Large intestine (tissue), 12 donors: ENCODE results near the gene TMPRSS11F. TPM values are rescaled to one million over a fixed set of nuclear protein-coding genes. Genes with fewer than 3 reads are reported as not detected.
"Not testable (repeated sequence)": the region's sequence is repeated elsewhere in the genome, so short reads cannot be mapped to it uniquely, and the experiment has no call there.

Experiments
- DNase-seq, 2 donors: peaks; one replicate each; pipeline versions ENCODE4 v3.0.0 to v3.0.0-alpha.2; 2013
- H3K27ac ChIP-seq: one replicate; pipeline ENCODE4 v1.5.1; 2013; ENCODE audit warnings: low read length
- H3K27me3 ChIP-seq: 2 replicates; pipeline ENCODE4 v1.6.1; 2013; ENCODE audit warnings: low read length; ENCODE audit not compliant: control insufficient read depth, insufficient read depth
- H3K36me3 ChIP-seq: 2 replicates; pipeline ENCODE4 v1.6.1; 2013; ENCODE audit warnings: low read length; ENCODE audit not compliant: control insufficient read depth, insufficient read depth
- H3K4me1 ChIP-seq: one replicate; pipeline ENCODE4 v1.6.1; 2013; ENCODE audit warnings: low read length; ENCODE audit not compliant: control insufficient read depth, insufficient read depth
- H3K4me3 ChIP-seq: one replicate; pipeline ENCODE4 v1.5.1; 2013; ENCODE audit warnings: low read length
- H3K9me3 ChIP-seq: one replicate; pipeline ENCODE4 v1.6.1; 2013; ENCODE audit warnings: mild to moderate bottlenecking, low read depth, low read length, moderate library complexity; ENCODE audit not compliant: control insufficient read depth
- WGBS: methylation state at CpG from one replicate; pipeline ENCODE4 v1.1.5; 2013; ENCODE audit warnings: low lambda C conversion rate; ENCODE audit not compliant: insufficient coverage; 5-methylcytosine and 5-hydroxymethylcytosine counted together
- long read RNA-seq, 11 donors: transcript quantifications; one replicate each; lab custom pipeline, GENCODE V29; 2026
- polyA plus RNA-seq: library from polyadenylated mRNA; unstranded; fragments of 120-200 nt; gene quantifications from one replicate; pipeline ENCODE4 v1.2.1, GENCODE V29; 2013

The TMPRSS11F gene
- polyA plus RNA-seq = not detected
- long read RNA-seq, donor 1 = 0 reads
- long read RNA-seq, donor 2 = 0 reads
- long read RNA-seq, donor 3 = 0 reads
- long read RNA-seq, donor 4 = 0 reads
- long read RNA-seq, donor 5 = 0 reads
- long read RNA-seq, donor 6 = 0 reads
- long read RNA-seq, donor 7 = 0 reads
- long read RNA-seq, donor 8 = 0 reads
- long read RNA-seq, donor 9 = 0 reads
- long read RNA-seq, donor 10 = 0 reads
- long read RNA-seq, donor 11 = 0 reads

- no peak within 1 kb of the TSS for H3K27ac ChIP-seq
- no peak within 1 kb of the TSS for H3K4me3 ChIP-seq
- H3K4me1 ChIP-seq = no peaks in the 10 kb centered on the region
- WGBS = 8% methylated on average over 2 of the region's 3 CpGs
- no peaks in the 10 kb centered on the region for H3K27me3 ChIP-seq
- peak in 1 of 2 donors; percentile 12 for DNase-seq
- H3K36me3 ChIP-seq = no peaks in the 10 kb centered on the region
- H3K9me3 ChIP-seq = no peaks in the 10 kb centered on the region
Observed at GRCh38 chr4:68129793-68130192, at the start of gene TMPRSS11F. Gene TMPRSS11F (minus strand): TSS chr4:68129869. CDS start chr4:68129820, 49 bp downstream.

GRCh38 chr4:68176904-68177303, 47.2 kb upstream of the TMPRSS11F start:
- DNase-seq = no peak
- H3K4me1 ChIP-seq = no peaks in the 10 kb centered on the region
- WGBS = no CpG with 5 or more reads among the region's 2 CpGs
- no peak overlapping the region for H3K27ac ChIP-seq
- no peaks in the 10 kb centered on the region for H3K36me3 ChIP-seq
- no peaks in the 10 kb centered on the region for H3K9me3 ChIP-seq
- H3K4me3 ChIP-seq = no peak overlapping the region
- H3K27me3 ChIP-seq = no peaks in the 10 kb centered on the region

GRCh38 chr4:68176500-68176899, 46.8 kb upstream of the TMPRSS11F start:
- Histone ChIP-seq H3K27ac (no peak overlapping the region), H3K36me3 (no peaks in the 10 kb centered on the region), H3K4me1 (no peaks in the 10 kb centered on the region), H3K4me3 (no peak overlapping the region), H3K27me3 (no peaks in the 10 kb centered on the region), H3K9me3 (no peaks in the 10 kb centered on the region)
- no CpG with 5 or more reads among the region's 1 CpG for WGBS
- DNase-seq = no peak

- DNase-seq = peak; percentile 38 to 48
- H3K27ac ChIP-seq = no peak overlapping the region
- H3K27me3 ChIP-seq = no peaks in the 10 kb centered on the region
- H3K9me3 ChIP-seq = no peaks in the 10 kb centered on the region
- H3K4me3 ChIP-seq = no peak overlapping the region
- 62% methylated on average over 2 of the region's 6 CpGs for WGBS
- H3K4me1 ChIP-seq = no peaks in the 10 kb centered on the region
- H3K36me3 ChIP-seq = no peaks in the 10 kb centered on the region
Observed at GRCh38 chr4:68175562-68176155, 46.0 kb upstream of the TMPRSS11F start.

- not testable (repeated sequence) for H3K36me3 ChIP-seq, DNase-seq
Observed at GRCh38 chr4:68174389-68174788, 44.7 kb upstream of the TMPRSS11F start.

GRCh38 chr4:68172147-68172546, 42.5 kb upstream of the TMPRSS11F start:
- H3K36me3 ChIP-seq, H3K4me3 ChIP-seq, DNase-seq, H3K27ac ChIP-seq, H3K27me3 ChIP-seq, H3K9me3 ChIP-seq, H3K4me1 ChIP-seq: not testable (repeated sequence)
- no CpG with 5 or more reads among the region's 6 CpGs for WGBS

More at GRCh38 chr4:68174389-68174788, 44.7 kb upstream of the TMPRSS11F start:
- H3K27ac ChIP-seq, H3K4me3 ChIP-seq, H3K9me3 ChIP-seq, H3K27me3 ChIP-seq, H3K4me1 ChIP-seq: not testable (repeated sequence)
- WGBS = no CpG with 5 or more reads among the region's 2 CpGs

GRCh38 chr4:68167706-68168105, 38.0 kb upstream of the TMPRSS11F start:
- no peaks in the 10 kb centered on the region for H3K27me3 ChIP-seq
- no peak for DNase-seq
- H3K4me1 ChIP-seq = no peaks in the 10 kb centered on the region
- H3K4me3 ChIP-seq = no peak overlapping the region
- no peak overlapping the region for H3K27ac ChIP-seq
- WGBS = no CpG with 5 or more reads among the region's 3 CpGs
- H3K9me3 ChIP-seq = no peaks in the 10 kb centered on the region
- H3K36me3 ChIP-seq = no peaks in the 10 kb centered on the region

- H3K9me3 ChIP-seq = no peaks in the 10 kb centered on the region
- H3K4me3 ChIP-seq = no peak overlapping the region
- no peaks in the 10 kb centered on the region for H3K27me3 ChIP-seq
- no peaks in the 10 kb centered on the region for H3K36me3 ChIP-seq
- no peak for DNase-seq
- WGBS = no CpG with 5 or more reads among the region's 2 CpGs
- no peak overlapping the region for H3K27ac ChIP-seq
- no peaks in the 10 kb centered on the region for H3K4me1 ChIP-seq
Observed at GRCh38 chr4:68167166-68167565, 37.5 kb upstream of the TMPRSS11F start.

GRCh38 chr4:68163754-68164153, 34.1 kb upstream of the TMPRSS11F start:
- H3K9me3 ChIP-seq = no peaks in the 10 kb centered on the region
- 100% methylated on average over 1 of the region's 1 CpG for WGBS
- H3K4me3 ChIP-seq = no peak overlapping the region
- no peaks in the 10 kb centered on the region for H3K4me1 ChIP-seq
- no peak for DNase-seq
- H3K27me3 ChIP-seq = no peaks in the 10 kb centered on the region
- no peaks in the 10 kb centered on the region for H3K36me3 ChIP-seq
- no peak overlapping the region for H3K27ac ChIP-seq

- no peaks in the 10 kb centered on the region for H3K27me3 ChIP-seq
- H3K36me3 ChIP-seq = no peaks in the 10 kb centered on the region
- H3K27ac ChIP-seq = no peak overlapping the region
- no CpG with 5 or more reads among the region's 4 CpGs for WGBS
- no peaks in the 10 kb centered on the region for H3K4me1 ChIP-seq
- H3K4me3 ChIP-seq = no peak overlapping the region
- no peak for DNase-seq
- no peaks in the 10 kb centered on the region for H3K9me3 ChIP-seq
Observed at GRCh38 chr4:68162196-68162595, 32.5 kb upstream of the TMPRSS11F start.

GRCh38 chr4:68152411-68152810, 22.7 kb upstream of the TMPRSS11F start:
- Histone ChIP-seq H3K4me1 (no peaks in the 10 kb centered on the region), H3K27me3 (no peaks in the 10 kb centered on the region), H3K27ac (no peak overlapping the region), H3K4me3 (no peak overlapping the region), H3K9me3 (no peaks in the 10 kb centered on the region), H3K36me3 (no peaks in the 10 kb centered on the region)
- no CpG with 5 or more reads among the region's 2 CpGs for WGBS
- no peak for DNase-seq
